ENCODE measurements around the gene PITPNC1.

DNA sequence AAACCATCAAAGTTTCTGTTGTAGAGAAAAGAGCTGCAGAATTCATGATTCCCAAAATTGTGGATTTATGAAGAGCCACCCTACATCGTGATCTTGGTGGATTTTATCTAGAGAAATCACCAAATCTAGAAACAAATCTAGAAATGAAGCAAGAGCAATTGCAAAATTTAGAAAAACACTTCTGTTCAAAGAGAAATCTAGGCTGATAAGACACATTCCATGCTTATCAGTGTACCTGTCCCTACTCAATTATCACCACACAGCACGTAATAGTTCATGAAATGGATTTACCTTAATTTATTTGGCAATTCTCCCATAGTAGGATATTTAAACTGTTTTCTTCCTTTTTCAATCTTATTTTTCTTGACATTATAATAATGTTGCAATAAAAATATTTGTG lies 246.7 kb downstream of the PITPNC1 start:
- TF ChIP-seq, protein P1, sequence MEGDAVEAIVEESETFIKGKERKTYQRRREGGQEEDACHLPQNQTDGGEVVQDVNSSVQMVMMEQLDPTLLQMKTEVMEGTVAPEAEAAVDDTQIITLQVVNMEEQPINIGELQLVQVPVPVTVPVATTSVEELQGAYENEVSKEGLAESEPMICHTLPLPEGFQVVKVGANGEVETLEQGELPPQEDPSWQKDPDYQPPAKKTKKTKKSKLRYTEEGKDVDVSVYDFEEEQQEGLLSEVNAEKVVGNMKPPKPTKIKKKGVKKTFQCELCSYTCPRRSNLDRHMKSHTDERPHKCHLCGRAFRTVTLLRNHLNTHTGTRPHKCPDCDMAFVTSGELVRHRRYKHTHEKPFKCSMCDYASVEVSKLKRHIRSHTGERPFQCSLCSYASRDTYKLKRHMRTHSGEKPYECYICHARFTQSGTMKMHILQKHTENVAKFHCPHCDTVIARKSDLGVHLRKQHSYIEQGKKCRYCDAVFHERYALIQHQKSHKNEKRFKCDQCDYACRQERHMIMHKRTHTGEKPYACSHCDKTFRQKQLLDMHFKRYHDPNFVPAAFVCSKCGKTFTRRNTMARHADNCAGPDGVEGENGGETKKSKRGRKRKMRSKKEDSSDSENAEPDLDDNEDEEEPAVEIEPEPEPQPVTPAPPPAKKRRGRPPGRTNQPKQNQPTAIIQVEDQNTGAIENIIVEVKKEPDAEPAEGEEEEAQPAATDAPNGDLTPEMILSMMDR (IDR thresholded peaks at IDR 0.05) = no peak
- TF ChIP-seq POLR2A (IDR thresholded peaks at IDR 0.05) = no peak
